Measurements from ENCODE around the gene PRMT3.
"Not testable (repeated sequence)": the region's sequence is repeated elsewhere in the genome, so short reads cannot be mapped to it uniquely, and the experiment has no call there.

Gene PRMT3

GRCh38 chr11:20385996-20386395 lies 1.5 kb upstream of the PRMT3 start:
- not testable (repeated sequence) for H3K9ac ChIP-seq (ENCODE audit: low read depth, low read length); H3K27me3 ChIP-seq (ENCODE audit: control insufficient read depth, insufficient read depth, low read length); H3K9me3 ChIP-seq (ENCODE audit: control insufficient read depth, insufficient read depth, low read length); H3K4me1 ChIP-seq (ENCODE audit: control insufficient read depth, insufficient read depth, low read length); H3K36me3 ChIP-seq (ENCODE audit: control insufficient read depth, insufficient read depth, low read length); H3K4me3 ChIP-seq (ENCODE audit: low read depth, low read length)

GRCh38 chr11:20388096-20389055 lies 860 bp downstream of the PRMT3 start:
- Histone ChIP-seq H3K36me3 (ENCODE audit: control insufficient read depth, insufficient read depth, low read length) (no peaks in the 10 kb centered on the region), H3K4me1 (ENCODE audit: control insufficient read depth, insufficient read depth, low read length) (peaks cover 2% of the 10 kb centered on the region), H3K27me3 (ENCODE audit: control insufficient read depth, insufficient read depth, low read length) (no peaks in the 10 kb centered on the region), H3K4me3 (ENCODE audit: low read depth, low read length) (peak overlapping the region; percentile 98), H3K9ac (ENCODE audit: low read depth, low read length) (peak overlapping the region; percentile 87), H3K9me3 (ENCODE audit: control insufficient read depth, insufficient read depth, low read length) (no peaks in the 10 kb centered on the region)

GRCh38 chr11:20397281-20397680 lies 9.8 kb downstream of the PRMT3 start:
- Histone ChIP-seq H3K4me3 (ENCODE audit: low read depth, low read length) (no peak overlapping the region), H3K9ac (ENCODE audit: low read depth, low read length) (no peak overlapping the region), H3K9me3 (ENCODE audit: control insufficient read depth, insufficient read depth, low read length) (no peaks in the 10 kb centered on the region), H3K27me3 (ENCODE audit: control insufficient read depth, insufficient read depth, low read length) (no peaks in the 10 kb centered on the region), H3K4me1 (ENCODE audit: control insufficient read depth, insufficient read depth, low read length) (no peaks in the 10 kb centered on the region), H3K36me3 (ENCODE audit: control insufficient read depth, insufficient read depth, low read length) (no peaks in the 10 kb centered on the region)

GRCh38 chr11:20399498-20399897 lies 12.0 kb downstream of the PRMT3 start:
- no peaks in the 10 kb centered on the region for H3K9me3 ChIP-seq (ENCODE audit: control insufficient read depth, insufficient read depth, low read length)
- H3K4me1 ChIP-seq (ENCODE audit: control insufficient read depth, insufficient read depth, low read length) = no peaks in the 10 kb centered on the region
- no peaks in the 10 kb centered on the region for H3K36me3 ChIP-seq (ENCODE audit: control insufficient read depth, insufficient read depth, low read length)

GRCh38 chr11:20403059-20403458 lies 15.5 kb downstream of the PRMT3 start:
- no peak overlapping the region for H3K9ac ChIP-seq (ENCODE audit: low read depth, low read length)
- H3K9me3 ChIP-seq (ENCODE audit: control insufficient read depth, insufficient read depth, low read length) = no peaks in the 10 kb centered on the region
- no peaks in the 10 kb centered on the region for H3K27me3 ChIP-seq (ENCODE audit: control insufficient read depth, insufficient read depth, low read length)
- H3K4me3 ChIP-seq (ENCODE audit: low read depth, low read length) = no peak overlapping the region
- no peaks in the 10 kb centered on the region for H3K4me1 ChIP-seq (ENCODE audit: control insufficient read depth, insufficient read depth, low read length)
- H3K36me3 ChIP-seq (ENCODE audit: control insufficient read depth, insufficient read depth, low read length) = no peaks in the 10 kb centered on the region

More at GRCh38 chr11:20399498-20399897, 12.0 kb downstream of the PRMT3 start:
- H3K9ac ChIP-seq (ENCODE audit: low read depth, low read length) = no peak overlapping the region
- H3K27me3 ChIP-seq (ENCODE audit: control insufficient read depth, insufficient read depth, low read length) = no peaks in the 10 kb centered on the region
- no peak overlapping the region for H3K4me3 ChIP-seq (ENCODE audit: low read depth, low read length)

- Histone ChIP-seq H3K27me3 (ENCODE audit: control insufficient read depth, insufficient read depth, low read length) (no peaks in the 10 kb centered on the region), H3K4me3 (ENCODE audit: low read depth, low read length) (no peak overlapping the region), H3K9ac (ENCODE audit: low read depth, low read length) (no peak overlapping the region), H3K9me3 (ENCODE audit: control insufficient read depth, insufficient read depth, low read length) (no peaks in the 10 kb centered on the region), H3K4me1 (ENCODE audit: control insufficient read depth, insufficient read depth, low read length) (no peaks in the 10 kb centered on the region), H3K36me3 (ENCODE audit: control insufficient read depth, insufficient read depth, low read length) (no peaks in the 10 kb centered on the region)
These were observed 19.0 kb downstream of the PRMT3 start for GRCh38 chr11:20406484-20406883.

GRCh38 chr11:20407344-20407743 lies 19.8 kb downstream of the PRMT3 start:
- no peak overlapping the region for H3K9ac ChIP-seq (ENCODE audit: low read depth, low read length)
- no peaks in the 10 kb centered on the region for H3K9me3 ChIP-seq (ENCODE audit: control insufficient read depth, insufficient read depth, low read length)
- H3K4me3 ChIP-seq (ENCODE audit: low read depth, low read length) = no peak overlapping the region
- no peaks in the 10 kb centered on the region for H3K27me3 ChIP-seq (ENCODE audit: control insufficient read depth, insufficient read depth, low read length)
- H3K36me3 ChIP-seq (ENCODE audit: control insufficient read depth, insufficient read depth, low read length) = no peaks in the 10 kb centered on the region
- H3K4me1 ChIP-seq (ENCODE audit: control insufficient read depth, insufficient read depth, low read length) = no peaks in the 10 kb centered on the region

GRCh38 chr11:20415432-20415831 lies 27.9 kb downstream of the PRMT3 start:
- H3K4me1 ChIP-seq (ENCODE audit: control insufficient read depth, insufficient read depth, low read length) = no peaks in the 10 kb centered on the region
- no peaks in the 10 kb centered on the region for H3K36me3 ChIP-seq (ENCODE audit: control insufficient read depth, insufficient read depth, low read length)
- no peak overlapping the region for H3K4me3 ChIP-seq (ENCODE audit: low read depth, low read length)
- no peaks in the 10 kb centered on the region for H3K9me3 ChIP-seq (ENCODE audit: control insufficient read depth, insufficient read depth, low read length)
- H3K9ac ChIP-seq (ENCODE audit: low read depth, low read length) = no peak overlapping the region
- H3K27me3 ChIP-seq (ENCODE audit: control insufficient read depth, insufficient read depth, low read length) = no peaks in the 10 kb centered on the region

GRCh38 chr11:20417771-20418170 lies 30.3 kb downstream of the PRMT3 start:
- Histone ChIP-seq H3K4me3 (ENCODE audit: low read depth, low read length) (no peak overlapping the region), H3K9me3 (ENCODE audit: control insufficient read depth, insufficient read depth, low read length) (no peaks in the 10 kb centered on the region), H3K36me3 (ENCODE audit: control insufficient read depth, insufficient read depth, low read length) (no peaks in the 10 kb centered on the region), H3K27me3 (ENCODE audit: control insufficient read depth, insufficient read depth, low read length) (no peaks in the 10 kb centered on the region), H3K4me1 (ENCODE audit: control insufficient read depth, insufficient read depth, low read length) (no peaks in the 10 kb centered on the region), H3K9ac (ENCODE audit: low read depth, low read length) (no peak overlapping the region)

- Histone ChIP-seq H3K4me1 (ENCODE audit: control insufficient read depth, insufficient read depth, low read length) (no peaks in the 10 kb centered on the region), H3K36me3 (ENCODE audit: control insufficient read depth, insufficient read depth, low read length) (no peaks in the 10 kb centered on the region)
These were observed 34.4 kb downstream of the PRMT3 start for GRCh38 chr11:20421946-20422345.

GRCh38 chr11:20429216-20429615 lies 41.7 kb downstream of the PRMT3 start:
- Histone ChIP-seq H3K4me1 (ENCODE audit: control insufficient read depth, insufficient read depth, low read length) (no peaks in the 10 kb centered on the region), H3K9me3 (ENCODE audit: control insufficient read depth, insufficient read depth, low read length) (no peaks in the 10 kb centered on the region), H3K9ac (ENCODE audit: low read depth, low read length) (no peak overlapping the region), H3K4me3 (ENCODE audit: low read depth, low read length) (no peak overlapping the region), H3K27me3 (ENCODE audit: control insufficient read depth, insufficient read depth, low read length) (no peaks in the 10 kb centered on the region), H3K36me3 (ENCODE audit: control insufficient read depth, insufficient read depth, low read length) (no peaks in the 10 kb centered on the region)

More at GRCh38 chr11:20421946-20422345, 34.4 kb downstream of the PRMT3 start:
- H3K4me3 ChIP-seq (ENCODE audit: low read depth, low read length) = no peak overlapping the region
- no peak overlapping the region for H3K9ac ChIP-seq (ENCODE audit: low read depth, low read length)
- H3K27me3 ChIP-seq (ENCODE audit: control insufficient read depth, insufficient read depth, low read length) = no peaks in the 10 kb centered on the region
- H3K9me3 ChIP-seq (ENCODE audit: control insufficient read depth, insufficient read depth, low read length) = no peaks in the 10 kb centered on the region

GRCh38 chr11:20438637-20439036 lies 51.1 kb downstream of the PRMT3 start:
- no peaks in the 10 kb centered on the region for H3K36me3 ChIP-seq (ENCODE audit: control insufficient read depth, insufficient read depth, low read length)
- H3K9me3 ChIP-seq (ENCODE audit: control insufficient read depth, insufficient read depth, low read length) = no peaks in the 10 kb centered on the region
- H3K9ac ChIP-seq (ENCODE audit: low read depth, low read length) = no peak overlapping the region
- no peaks in the 10 kb centered on the region for H3K27me3 ChIP-seq (ENCODE audit: control insufficient read depth, insufficient read depth, low read length)
- H3K4me1 ChIP-seq (ENCODE audit: control insufficient read depth, insufficient read depth, low read length) = no peaks in the 10 kb centered on the region
- no peak overlapping the region for H3K4me3 ChIP-seq (ENCODE audit: low read depth, low read length)
